HepG2 (cell line): ENCODE results near the gene TMEM144.

Experiments used
- ARNT ChIP-seq: fragments of 450-650 bp; IDR thresholded peaks from 2 replicates; pipeline ENCODE4 v1.6.1; 2017
- CEBPB ChIP-seq: IDR thresholded peaks from 2 replicates; pipeline ENCODE4 v1.6.1; 2011; ENCODE audit warnings: low read depth, low read length, improper control_type of control experiment, borderline replicate concordance
- KDM4B ChIP-seq: sonication (generic); formaldehyde crosslinking; IDR thresholded peaks from 2 replicates; pipeline ENCODE4 v1.4.0; 2020; ENCODE audit warnings: missing genetic modification reagents
- MED1 ChIP-seq: sonication (generic); formaldehyde crosslinking; IDR thresholded peaks from 2 replicates; pipeline ENCODE4 v1.4.0; 2020; ENCODE audit warnings: missing genetic modification reagents
- MTA3 ChIP-seq: sonication (generic); formaldehyde crosslinking; IDR thresholded peaks from 2 replicates; pipeline ENCODE4 v1.4.0; 2020; ENCODE audit warnings: missing genetic modification reagents
- PBX3 ChIP-seq: sonication (generic); formaldehyde crosslinking; IDR thresholded peaks from 2 replicates; pipeline ENCODE4 v1.8.1; 2023; ENCODE audit warnings: missing genetic modification reagents, inconsistent platforms, borderline replicate concordance
- PREB ChIP-seq: sonication (generic); formaldehyde crosslinking; IDR thresholded peaks from 2 replicates; pipeline ENCODE4 v1.4.0; 2020; ENCODE audit warnings: missing genetic modification reagents
- PRPF4 ChIP-seq: fragments of 200-400 bp; formaldehyde crosslinking; IDR thresholded peaks from 2 replicates; pipeline ENCODE4 v1.6.1; 2016; ENCODE audit warnings: low read length, low read depth; ENCODE audit not compliant: poor library complexity, severe bottlenecking
- SSRP1 ChIP-seq: IDR thresholded peaks from 2 replicates; pipeline ENCODE4 v1.6.1; 2016; ENCODE audit warnings: control low read depth
- ZNF24 ChIP-seq: fragments of 450-650 bp; IDR thresholded peaks from 2 replicates; pipeline ENCODE4 v1.6.1; 2017; ENCODE audit warnings: antibody characterized with exemption, mild to moderate bottlenecking
- ZNF274 ChIP-seq: sonication (generic); formaldehyde crosslinking; IDR thresholded peaks from 2 replicates; pipeline ENCODE4 v1.5.1; 2020; ENCODE audit warnings: mild to moderate bottlenecking, missing genetic modification reagents
- ZNF639 ChIP-seq: conservative IDR thresholded peaks from 2 replicates; pipeline ENCODE4 v1.6.1; 2018; ENCODE audit warnings: missing genetic modification reagents
- TF ChIP-seq, protein P1 (sequence below): sonication (generic); formaldehyde crosslinking; IDR thresholded peaks from 2 replicates; pipeline ENCODE4 v1.4.0; 2020; ENCODE audit warnings: mild to moderate bottlenecking, missing genetic modification reagents

DNA sequence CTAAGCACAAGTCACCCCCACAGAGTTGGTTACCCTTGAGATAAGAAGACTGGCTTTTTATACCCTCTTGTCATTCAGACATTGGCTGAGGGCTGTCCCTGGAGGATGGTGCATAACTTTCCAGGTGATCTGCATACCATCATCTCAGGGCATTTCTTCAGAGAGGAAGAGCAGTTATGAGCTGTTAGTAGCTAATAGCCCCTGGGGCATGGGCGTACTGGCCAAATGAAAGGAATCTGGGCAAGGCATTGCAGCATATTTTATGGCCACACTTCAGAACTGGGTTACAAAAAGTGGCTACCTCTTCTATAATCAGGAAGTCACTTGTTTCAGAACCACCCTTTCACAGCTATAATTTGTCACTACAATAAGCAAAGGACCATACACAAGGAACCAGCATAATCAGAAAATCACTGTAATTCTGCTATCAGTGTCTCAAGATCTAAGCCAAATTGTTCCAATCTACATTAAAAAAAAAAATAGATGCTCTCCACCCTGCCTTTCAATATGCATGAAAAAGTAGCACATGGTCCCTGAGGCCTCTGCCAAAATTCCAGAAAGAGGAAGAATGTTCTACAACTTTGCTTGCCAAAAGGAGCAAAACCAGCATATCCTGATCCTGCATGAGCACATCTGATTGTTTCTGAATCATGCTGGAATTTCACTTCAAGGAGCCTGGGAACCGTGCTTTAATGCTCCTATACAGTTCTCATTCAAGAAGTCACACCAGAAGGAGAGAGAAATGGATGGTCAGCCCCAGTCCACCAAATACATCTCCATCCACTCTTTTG is 92.0 kb downstream of the TMEM144 start:
- TF ChIP-seq CEBPB: no peak
- TF ChIP-seq ZNF24: no peak
- TF ChIP-seq SSRP1 (CRISPR knock-in tag): no peak
- TF ChIP-seq PREB: no peak
- TF ChIP-seq, protein P1, sequence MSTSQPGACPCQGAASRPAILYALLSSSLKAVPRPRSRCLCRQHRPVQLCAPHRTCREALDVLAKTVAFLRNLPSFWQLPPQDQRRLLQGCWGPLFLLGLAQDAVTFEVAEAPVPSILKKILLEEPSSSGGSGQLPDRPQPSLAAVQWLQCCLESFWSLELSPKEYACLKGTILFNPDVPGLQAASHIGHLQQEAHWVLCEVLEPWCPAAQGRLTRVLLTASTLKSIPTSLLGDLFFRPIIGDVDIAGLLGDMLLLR (CRISPR knock-in tag): no peak
- TF ChIP-seq ARNT: no peak
- TF ChIP-seq ZNF274: no peak
- no peak for TF ChIP-seq MTA3 (CRISPR knock-in tag)
- TF ChIP-seq PRPF4: no peak
- no peak for TF ChIP-seq PBX3 (CRISPR knock-in tag)
- no peak for TF ChIP-seq MED1 (CRISPR knock-in tag)
- no peak for TF ChIP-seq ZNF639 (CRISPR knock-in tag)
- TF ChIP-seq KDM4B (CRISPR knock-in tag): no peak
